Measurements from ENCODE around the gene ADM2. TPM values are rescaled to one million over a fixed set of nuclear protein-coding genes. Genes with fewer than 3 reads are reported as not detected.

ADM2 gene
- total RNA-seq, 3 donors from 2014 or later = 0.95 to 3.9 (median 1.4) TPM

DNA sequence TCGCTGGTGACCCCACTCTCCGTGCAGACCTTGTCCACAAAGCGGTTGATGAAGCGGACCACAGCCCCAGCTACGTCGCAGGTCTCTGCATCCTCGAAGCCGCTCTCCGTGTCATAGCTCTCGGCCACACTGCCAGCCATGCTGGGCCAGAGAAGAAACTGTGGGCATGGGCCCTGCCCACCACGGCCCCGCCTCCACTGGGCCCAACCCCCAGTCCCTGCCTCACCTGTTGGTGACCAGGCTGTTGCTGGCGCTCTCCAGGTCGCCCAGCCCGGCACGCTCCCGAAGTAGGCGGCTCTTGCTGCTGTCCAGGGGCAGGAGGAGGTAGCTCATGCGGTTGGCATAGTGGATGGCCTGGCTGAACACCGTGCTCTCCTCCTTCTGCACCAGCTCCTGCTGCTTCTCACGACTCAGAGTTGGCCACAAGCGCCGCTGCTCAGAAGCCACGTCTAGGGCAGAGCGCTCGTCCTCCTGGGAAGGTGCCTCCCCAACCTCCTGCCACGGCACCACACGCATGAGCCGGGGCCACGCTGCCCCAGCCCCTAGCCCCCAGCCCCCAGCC lies 19.3 kb upstream of the ADM2 start:
- DNase-seq (no peak), ATAC-seq (no peak)
- intact Hi-C loops (cut with DNase I, micrococcal nuclease) = no loop called here
- Histone ChIP-seq H3K4me1 (ENCODE audit: low read depth) (peaks cover 4% of the 10 kb centered on the region), H3K36me3 (ENCODE audit: low read depth) (peaks cover 27% of the 10 kb centered on the region), H3K9me3 (no peaks in the 10 kb centered on the region), H3K4me3 (no peak overlapping the region)
- TF ChIP-seq, protein P1, sequence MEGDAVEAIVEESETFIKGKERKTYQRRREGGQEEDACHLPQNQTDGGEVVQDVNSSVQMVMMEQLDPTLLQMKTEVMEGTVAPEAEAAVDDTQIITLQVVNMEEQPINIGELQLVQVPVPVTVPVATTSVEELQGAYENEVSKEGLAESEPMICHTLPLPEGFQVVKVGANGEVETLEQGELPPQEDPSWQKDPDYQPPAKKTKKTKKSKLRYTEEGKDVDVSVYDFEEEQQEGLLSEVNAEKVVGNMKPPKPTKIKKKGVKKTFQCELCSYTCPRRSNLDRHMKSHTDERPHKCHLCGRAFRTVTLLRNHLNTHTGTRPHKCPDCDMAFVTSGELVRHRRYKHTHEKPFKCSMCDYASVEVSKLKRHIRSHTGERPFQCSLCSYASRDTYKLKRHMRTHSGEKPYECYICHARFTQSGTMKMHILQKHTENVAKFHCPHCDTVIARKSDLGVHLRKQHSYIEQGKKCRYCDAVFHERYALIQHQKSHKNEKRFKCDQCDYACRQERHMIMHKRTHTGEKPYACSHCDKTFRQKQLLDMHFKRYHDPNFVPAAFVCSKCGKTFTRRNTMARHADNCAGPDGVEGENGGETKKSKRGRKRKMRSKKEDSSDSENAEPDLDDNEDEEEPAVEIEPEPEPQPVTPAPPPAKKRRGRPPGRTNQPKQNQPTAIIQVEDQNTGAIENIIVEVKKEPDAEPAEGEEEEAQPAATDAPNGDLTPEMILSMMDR (IDR thresholded peaks at IDR 0.05) = no peak

GRCh38 chr22:50463188-50463900 lies 18.0 kb upstream of the ADM2 start:
- TF ChIP-seq, protein P1 (IDR thresholded peaks at IDR 0.05) = no peak
- intact Hi-C loops (cut with DNase I, micrococcal nuclease) = no loop called here
- DNase-seq = no peak
- Histone ChIP-seq H3K36me3 (ENCODE audit: low read depth) (peaks cover 27% of the 10 kb centered on the region), H3K4me3 (no peak overlapping the region), H3K9me3 (no peaks in the 10 kb centered on the region), H3K4me1 (ENCODE audit: low read depth) (peaks cover 4% of the 10 kb centered on the region)
- no peak for ATAC-seq

- no peak for ATAC-seq
- Histone ChIP-seq H3K9me3 (no peaks in the 10 kb centered on the region), H3K4me1 (ENCODE audit: low read depth) (peaks cover 11% of the 10 kb centered on the region), H3K4me3 (no peak overlapping the region), H3K36me3 (ENCODE audit: low read depth) (peaks cover 25% of the 10 kb centered on the region)
- intact Hi-C loops (cut with DNase I, micrococcal nuclease) = no loop called here
- TF ChIP-seq, protein P1 (IDR thresholded peaks at IDR 0.05) = no peak
- DNase-seq = no peak
Observed at GRCh38 chr22:50464451-50464850, 16.9 kb upstream of the ADM2 start.

GRCh38 chr22:50465066-50465930 lies 16.0 kb upstream of the ADM2 start:
- H3K4me3 ChIP-seq = no peak overlapping the region
- ATAC-seq = no peak
- intact Hi-C loops (cut with DNase I, micrococcal nuclease) = no loop called here
- H3K9me3 ChIP-seq = no peaks in the 10 kb centered on the region
- peaks cover 25% of the 10 kb centered on the region for H3K36me3 ChIP-seq (ENCODE audit: low read depth)
- TF ChIP-seq, protein P1 (IDR thresholded peaks at IDR 0.05) = no peak
- H3K4me1 ChIP-seq (ENCODE audit: low read depth) = peaks cover 19% of the 10 kb centered on the region
- no peak for DNase-seq

GRCh38 chr22:50467341-50467740 lies 14.0 kb upstream of the ADM2 start:
- ATAC-seq (no peak), DNase-seq (no peak)
- Histone ChIP-seq H3K9me3 (no peaks in the 10 kb centered on the region), H3K36me3 (ENCODE audit: low read depth) (peaks cover 19% of the 10 kb centered on the region), H3K4me3 (no peak overlapping the region), H3K4me1 (ENCODE audit: low read depth) (peaks cover 36% of the 10 kb centered on the region)
- intact Hi-C loops (cut with DNase I, micrococcal nuclease) = no loop called here
- TF ChIP-seq, protein P1 (IDR thresholded peaks at IDR 0.05) = no peak

Data from mucosa of descending colon (tissue), 3 donors.